AG04450 (cell line): Measurements from ENCODE around the gene APPBP2. TPM values are rescaled to one million over a fixed set of nuclear protein-coding genes. Genes with fewer than 3 reads are reported as not detected.
A peak's percentile ranks its signal among the peaks of the same experiment; 100 is the strongest.

ENCODE experiments used
- CTCF ChIA-PET: fragments of 300-600, 350-600 bp; formaldehyde crosslinking; extraction: SDS; loops from one replicate; lab custom pipeline; 2022; ENCODE audit warnings: antibody characterized with exemption, inconsistent platforms; lab: Charles Lee
- POLR2A ChIA-PET: fragments of 350-600 bp; formaldehyde crosslinking; extraction: SDS; loops from one replicate; lab custom pipeline; 2021; ENCODE audit warnings: antibody characterized with exemption, inconsistent platforms; lab: Yijun Ruan, JAX
- DNase-seq: peaks from one replicate; pipeline ENCODE4 v3.0.0-alpha.2; 2011; ENCODE audit warnings: low read depth, low spot score
- H3K27ac ChIP-seq: one replicate; pipeline ENCODE4 v1.5.1; 2012; ENCODE audit warnings: low read depth, low read length, control low read depth
- H3K27me3 ChIP-seq: one replicate; pipeline ENCODE4 v1.6.0; 2012; ENCODE audit warnings: low read length; ENCODE audit not compliant: control insufficient read depth, insufficient read depth
- H3K4me3 ChIP-seq: 2 replicates; pipeline ENCODE4 v1.5.1; 2011; ENCODE audit warnings: mild to moderate bottlenecking, low read depth, low read length, control low read depth
- H3K9me3 ChIP-seq: 2 replicates; pipeline ENCODE4 v1.5.1; 2012; ENCODE audit warnings: low read length; ENCODE audit not compliant: control insufficient read depth, insufficient read depth
- CTCF ChIP-seq: IDR thresholded peaks from 2 replicates; pipeline ENCODE4 v1.5.1; 2011; ENCODE audit warnings: low read depth, low read length, control low read depth, inconsistent platforms
- polyA minus RNA-seq: library from RNA; depleted of rRNA, polyadenylated mRNA; stranded (reverse); fragments of >200 nt; gene quantifications from 2 replicates; pipeline ENCODE4 v1.2.3, GENCODE V29; 2011; rRNA and poly(A)+ RNA removed
- polyA plus RNA-seq: library from polyadenylated mRNA; depleted of rRNA; stranded (reverse); fragments of >200 nt; gene quantifications from 2 replicates; pipeline ENCODE4 v1.2.3, GENCODE V29; 2011; rRNA removed

The APPBP2 gene, protein sequence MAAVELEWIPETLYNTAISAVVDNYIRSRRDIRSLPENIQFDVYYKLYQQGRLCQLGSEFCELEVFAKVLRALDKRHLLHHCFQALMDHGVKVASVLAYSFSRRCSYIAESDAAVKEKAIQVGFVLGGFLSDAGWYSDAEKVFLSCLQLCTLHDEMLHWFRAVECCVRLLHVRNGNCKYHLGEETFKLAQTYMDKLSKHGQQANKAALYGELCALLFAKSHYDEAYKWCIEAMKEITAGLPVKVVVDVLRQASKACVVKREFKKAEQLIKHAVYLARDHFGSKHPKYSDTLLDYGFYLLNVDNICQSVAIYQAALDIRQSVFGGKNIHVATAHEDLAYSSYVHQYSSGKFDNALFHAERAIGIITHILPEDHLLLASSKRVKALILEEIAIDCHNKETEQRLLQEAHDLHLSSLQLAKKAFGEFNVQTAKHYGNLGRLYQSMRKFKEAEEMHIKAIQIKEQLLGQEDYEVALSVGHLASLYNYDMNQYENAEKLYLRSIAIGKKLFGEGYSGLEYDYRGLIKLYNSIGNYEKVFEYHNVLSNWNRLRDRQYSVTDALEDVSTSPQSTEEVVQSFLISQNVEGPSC
- polyA plus RNA-seq, result 37.0 and 55.1 TPM in 2 replicates
- 80.7 and 99.0 TPM in 2 replicates for polyA minus RNA-seq

GRCh38 chr17:60525685-60526514 lies at the start of gene APPBP2:
Gene APPBP2 (minus strand): TSS chr17:60526242. CDS start chr17:60525931, 311 bp downstream.
- no peaks in the 10 kb centered on the region for H3K27me3 ChIP-seq
- ChIA-PET CTCF (interaction anchor here (0.6 to 1.4 kb wide), 4 partner anchors 22 to 91 kb away, joined by 3 to 6 read pairs (median 4); no protein-coding TSS in a partner anchor), POLR2A (interaction anchor here (0.9 to 2.6 kb wide), 8 partner anchors 9 to 74 kb away, joined by 4 to 20 read pairs (median 8); partner anchors contain the start of gene PPM1D)
- peak within 1 kb of the TSS; percentile 98 for H3K4me3 ChIP-seq
- peak; percentile 60 for DNase-seq
- no peak for TF ChIP-seq CTCF
- H3K27ac ChIP-seq, result peak within 1 kb of the TSS; percentile 96
- no peaks in the 10 kb centered on the region; the same call in 1 of the 2 replicates for H3K9me3 ChIP-seq

DNA sequence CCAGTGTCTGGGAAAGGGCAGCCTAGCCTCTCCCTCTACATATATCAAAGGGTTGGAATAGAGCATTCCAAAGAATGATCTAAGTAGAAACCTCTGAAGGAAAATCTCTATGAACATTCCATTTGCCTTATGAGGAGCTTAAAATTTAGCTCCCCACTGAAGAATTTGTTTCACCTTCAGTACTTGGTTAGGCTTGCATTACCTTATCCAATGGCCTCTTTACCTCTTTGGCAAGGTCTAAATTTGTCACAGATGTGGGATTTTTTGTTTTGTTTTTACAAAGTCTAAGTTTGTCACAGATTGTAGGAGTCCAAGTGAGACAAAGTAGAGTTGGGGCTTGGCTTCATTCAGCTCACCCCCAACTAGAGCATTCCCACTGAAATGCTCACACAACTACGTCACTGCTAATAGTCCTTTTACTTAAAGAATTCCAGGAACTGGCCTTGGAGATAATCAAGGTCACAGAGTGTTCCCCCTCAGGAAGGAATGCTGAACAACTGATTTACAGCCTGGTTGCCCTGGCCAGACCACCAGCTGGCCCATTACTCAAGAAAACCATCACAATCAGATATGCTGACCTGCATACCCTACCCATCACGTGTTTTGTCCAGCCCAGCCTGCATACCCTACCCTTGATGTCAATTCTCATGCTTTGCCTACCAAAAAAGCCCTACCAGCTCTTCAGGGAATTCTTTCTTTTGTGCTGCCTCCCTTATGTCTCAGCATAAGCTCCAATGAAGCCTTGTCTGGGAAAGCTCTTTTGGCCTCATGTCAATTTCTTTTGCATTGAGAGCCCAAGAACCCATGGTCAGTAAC lies 47.4 kb upstream of the APPBP2 start:
- no peaks in the 10 kb centered on the region for H3K27me3 ChIP-seq
- DNase-seq, result peak; percentile 29
- H3K27ac ChIP-seq, result peak overlapping the region; percentile 65
- H3K9me3 ChIP-seq, result no peaks in the 10 kb centered on the region
- H3K4me3 ChIP-seq, result no peak overlapping the region
- TF ChIP-seq CTCF, result peak; percentile 17; the same call in 1 of the 2 replicates
- CTCF ChIA-PET, result interaction anchor here (0.6 to 1.4 kb wide), 5 partner anchors 9 to 65 kb away, joined by 3 to 6 read pairs (median 4); no protein-coding TSS in a partner anchor
- POLR2A ChIA-PET, result interaction anchor here (1.2 to 1.7 kb wide), 4 partner anchors 26 to 47 kb away, joined by 3 to 10 read pairs (median 5); partner anchors contain the start of genes APPBP2 and PPM1D

GRCh38 chr17:60565233-60565632 lies 39.2 kb upstream of the APPBP2 start:
- no peak overlapping the region for H3K4me3 ChIP-seq
- no peaks in the 10 kb centered on the region for H3K27me3 ChIP-seq
- ChIA-PET POLR2A (no interaction called here), CTCF (interaction anchor here (0.5 to 1.0 kb wide), 4 partner anchors 37 to 90 kb away, joined by 3 to 5 read pairs (median 3); no protein-coding TSS in a partner anchor)
- no peak for DNase-seq
- TF ChIP-seq CTCF, result no peak
- H3K9me3 ChIP-seq, result no peaks in the 10 kb centered on the region; the same call in 1 of the 2 replicates
- no peak overlapping the region for H3K27ac ChIP-seq

GRCh38 chr17:60563743-60564142 lies 37.7 kb upstream of the APPBP2 start:
- Histone ChIP-seq H3K27me3 (no peaks in the 10 kb centered on the region), H3K9me3 (no peaks in the 10 kb centered on the region; the same call in 1 of the 2 replicates), H3K4me3 (no peak overlapping the region), H3K27ac (no peak overlapping the region)
- no peak for TF ChIP-seq CTCF
- DNase-seq, result no peak
- POLR2A ChIA-PET, result interaction anchor here (1.0 kb wide), 1 partner anchor 38 kb away, joined by 5 read pairs; the partner anchor contains the start of gene APPBP2
- CTCF ChIA-PET, result no interaction called here
